HepG2 (cell line): ENCODE measurements around the gene SYNJ2. TPM values are rescaled to one million over a fixed set of nuclear protein-coding genes. Genes with fewer than 3 reads are reported as not detected.

Source experiments
- AHR ChIP-seq: IDR thresholded peaks from 2 replicates; pipeline ENCODE4 v1.6.1; 2018; ENCODE audit warnings: missing genetic modification reagents, missing compliant biosample characterization
- ARNTL ChIP-seq: sonication (generic); formaldehyde crosslinking; IDR thresholded peaks from 2 replicates; pipeline ENCODE4 v1.4.0; 2020; ENCODE audit warnings: mild to moderate bottlenecking, missing genetic modification reagents
- CBX2 ChIP-seq, 2 experiments: fragments of 200-600 bp in 1 of 2; sonication (generic); formaldehyde crosslinking in 1 of 2; IDR thresholded peaks; 2 replicates each; pipeline versions ENCODE4 v1.7.0 to v1.8.1; 2018 to 2022; ENCODE audit warnings: low read depth in 2 of 2, low read length in 1 of 2, mild to moderate bottlenecking in 1 of 2, missing genetic modification reagents in 1 of 2
- EP300 ChIP-seq, 3 experiments: sonication (generic) in 1 of 3; formaldehyde crosslinking in 1 of 3; IDR thresholded peaks; 2 replicates each; pipeline versions ENCODE4 v1.5.1 to v1.6.1; 2011 to 2020; ENCODE audit warnings: low read depth in 2 of 3, low read length in 2 of 3, borderline replicate concordance in 1 of 3, improper control_type of control experiment in 1 of 3, mild to moderate bottlenecking in 1 of 3, missing genetic modification reagents in 1 of 3, moderate library complexity in 1 of 3
- ERF ChIP-seq: IDR thresholded peaks from 2 replicates; pipeline ENCODE4 v1.6.1; 2018; ENCODE audit warnings: missing biosample characterization, missing genetic modification reagents
- FOXK2 ChIP-seq: fragments of 450-650 bp; IDR thresholded peaks from 2 replicates; pipeline ENCODE4 v1.6.1; 2016
- FOXP4 ChIP-seq: sonication (generic); formaldehyde crosslinking; IDR thresholded peaks from 2 replicates; pipeline ENCODE4 v1.4.0; 2020; ENCODE audit warnings: missing genetic modification reagents
- KDM3A ChIP-seq: IDR thresholded peaks from 2 replicates; pipeline ENCODE4 v1.6.1; 2018; ENCODE audit warnings: low read depth, missing compliant biosample characterization
- KLF6 ChIP-seq: IDR thresholded peaks from 2 replicates; pipeline ENCODE4 v1.8.0; 2016; ENCODE audit warnings: missing biosample characterization, missing genetic modification reagents
- MZF1 ChIP-seq: sonication (generic); formaldehyde crosslinking; IDR thresholded peaks from 2 replicates; pipeline ENCODE4 v1.8.1; 2023; ENCODE audit warnings: mild to moderate bottlenecking, missing genetic modification reagents, borderline replicate concordance
- SOX13 ChIP-seq, 3 experiments: fragments of 450-650 bp in 1 of 3; sonication (generic) in 1 of 3; formaldehyde crosslinking in 1 of 3; IDR thresholded peaks in 2 of 3; conservative IDR thresholded peaks in 1 of 3; 2 replicates each; pipeline versions ENCODE4 v1.5.0 to v1.6.1; 2016 to 2020; ENCODE audit warnings: antibody characterized with exemption in 1 of 3, mild to moderate bottlenecking in 1 of 3, missing compliant biosample characterization in 1 of 3, missing genetic modification reagents in 1 of 3, moderate library complexity in 1 of 3
- ZBTB40 ChIP-seq, 2 experiments: fragments of 450-650 bp in 1 of 2; sonication (generic) in 1 of 2; formaldehyde crosslinking in 1 of 2; IDR thresholded peaks; 2 replicates each; pipeline versions ENCODE4 v1.6.1 to v1.8.0; 2016 to 2022; ENCODE audit warnings: antibody characterized with exemption in 1 of 2, mild to moderate bottlenecking in 1 of 2, missing genetic modification reagents in 1 of 2
- ZNF292 ChIP-seq: sonication (generic); formaldehyde crosslinking; IDR thresholded peaks from 2 replicates; pipeline ENCODE4 v1.8.1; 2022; ENCODE audit warnings: mild to moderate bottlenecking, low read depth, missing genetic modification reagents, borderline replicate concordance
- polyA plus RNA-seq, 8 experiments: library from polyadenylated mRNA; depleted of rRNA in 3 of 8; stranded (reverse) in 7 of 8; unstranded in 1 of 8; fragments of >200 nt; fragmentation: Illumina TruSeq in 4 of 8; extraction: Trizol in 4 of 8; gene quantifications; 2 replicates each; pipeline versions ENCODE4 v1.2.1 to v1.2.3, GENCODE V29; 2011 to 2016; ENCODE audit warnings: low read depth in 4 of 8, missing spikeins in 1 of 8, mixed read lengths in 1 of 8; ENCODE audit not compliant: insufficient read depth in 1 of 8
- total RNA-seq, 5 experiments: library from RNA; depleted of rRNA; stranded (reverse); fragments of >200 nt; fragmentation: Illumina TruSeq; extraction: Trizol; gene quantifications; 2 replicates each; pipeline ENCODE4 v1.2.3, GENCODE V29; 2016; ENCODE audit warnings: low read depth in 1 of 5
- TF ChIP-seq, protein P1 (sequence below): sonication (generic); formaldehyde crosslinking; IDR thresholded peaks from 2 replicates; pipeline ENCODE4 v1.5.0; 2020; ENCODE audit warnings: missing genetic modification reagents

SYNJ2 gene
- total and polyA plus RNA-seq, 2 of the 13 experiments (the other 11 are each of a cell fraction or from before 2014, with no cell fraction given), result 39.1 to 57.6 TPM

- no peak for TF ChIP-seq ZBTB40 (IDR thresholded peaks at IDR 0.05)
- peak; percentile 25; the same call in 1 of the 2 replicates for TF ChIP-seq ZBTB40 (CRISPR knock-in tag; IDR thresholded peaks at IDR 0.05)
- TF ChIP-seq ZNF292, result peak; percentile 94
- TF ChIP-seq, protein P1, sequence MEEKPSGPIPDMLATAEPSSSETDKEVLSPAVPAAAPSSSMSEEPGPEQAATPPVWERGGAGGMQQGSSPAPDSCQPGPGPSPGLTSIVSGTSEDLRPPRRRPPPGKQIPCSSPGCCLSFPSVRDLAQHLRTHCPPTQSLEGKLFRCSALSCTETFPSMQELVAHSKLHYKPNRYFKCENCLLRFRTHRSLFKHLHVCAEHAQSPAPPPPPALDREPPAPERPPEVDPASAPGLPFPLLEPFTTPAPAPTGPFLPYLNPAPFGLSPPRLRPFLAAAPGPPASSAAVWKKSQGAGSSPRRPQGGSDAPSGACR (CRISPR knock-in tag), result 0 out of 2 replicates have a peak, but pooled peaks have one; percentile 29
- TF ChIP-seq MZF1 (CRISPR knock-in tag), result no peak
- TF ChIP-seq SOX13 (IDR thresholded peaks at IDR 0.05), result no peak; the same call in 1 of the 2 replicates
- TF ChIP-seq SOX13 (CRISPR knock-in tag; conservative IDR thresholded peaks at IDR 0.05 in 1 of 2, IDR thresholded peaks at IDR 0.05 in 1 of 2), result peak in 1 of 2 experiments; percentile 89; a peak in 2 of 4 replicates
- peak; percentile 46 to 81; a peak in 3 of 4 replicates for TF ChIP-seq EP300 (IDR thresholded peaks at IDR 0.05; ENCODE audit: low read depth in 2 of 2, low read length in 2 of 2)
- peak; percentile 60 for TF ChIP-seq EP300 (CRISPR knock-in tag; IDR thresholded peaks at IDR 0.05; ENCODE audit: borderline replicate concordance)
- 0 out of 2 replicates have a peak, but pooled peaks have one; percentile 56 for TF ChIP-seq KDM3A (CRISPR knock-in tag)
- peak; percentile 92 for TF ChIP-seq ERF (CRISPR knock-in tag)
- peak; percentile 93 for TF ChIP-seq ARNTL
- 0 out of 2 replicates have a peak, but pooled peaks have one; percentile 62 for TF ChIP-seq AHR (CRISPR knock-in tag)
- peak; percentile 58; the same call in 1 of the 2 replicates for TF ChIP-seq KLF6 (CRISPR knock-in tag)
- peak; percentile 94 for TF ChIP-seq FOXP4 (CRISPR knock-in tag)
- peak; percentile 53; the same call in 1 of the 2 replicates for TF ChIP-seq FOXK2
- TF ChIP-seq CBX2 (IDR thresholded peaks at IDR 0.05; ENCODE audit: low read depth, low read length), result no peak
- no peak for TF ChIP-seq CBX2 (CRISPR knock-in tag; IDR thresholded peaks at IDR 0.05; ENCODE audit: low read depth)
These were observed 52.4 kb downstream of the SYNJ2 start (continued) for GRCh38 chr6:158033751-158034702.
